IPS-18c (cell line): ENCODE measurements around the gene PTCH2.

Source experiments
- H3K4me3 ChIP-seq: 2 replicates; pipeline ENCODE4 v1.7.0; 2013; ENCODE audit warnings: low read depth, mild to moderate bottlenecking, low read length, moderate library complexity; ENCODE audit not compliant: insufficient read depth
- H3K9me3 ChIP-seq: one replicate; pipeline ENCODE4 v1.6.1; 2013; ENCODE audit warnings: mild to moderate bottlenecking, low read length, moderate library complexity; ENCODE audit not compliant: control insufficient read depth, insufficient read depth

PTCH2 gene, protein sequence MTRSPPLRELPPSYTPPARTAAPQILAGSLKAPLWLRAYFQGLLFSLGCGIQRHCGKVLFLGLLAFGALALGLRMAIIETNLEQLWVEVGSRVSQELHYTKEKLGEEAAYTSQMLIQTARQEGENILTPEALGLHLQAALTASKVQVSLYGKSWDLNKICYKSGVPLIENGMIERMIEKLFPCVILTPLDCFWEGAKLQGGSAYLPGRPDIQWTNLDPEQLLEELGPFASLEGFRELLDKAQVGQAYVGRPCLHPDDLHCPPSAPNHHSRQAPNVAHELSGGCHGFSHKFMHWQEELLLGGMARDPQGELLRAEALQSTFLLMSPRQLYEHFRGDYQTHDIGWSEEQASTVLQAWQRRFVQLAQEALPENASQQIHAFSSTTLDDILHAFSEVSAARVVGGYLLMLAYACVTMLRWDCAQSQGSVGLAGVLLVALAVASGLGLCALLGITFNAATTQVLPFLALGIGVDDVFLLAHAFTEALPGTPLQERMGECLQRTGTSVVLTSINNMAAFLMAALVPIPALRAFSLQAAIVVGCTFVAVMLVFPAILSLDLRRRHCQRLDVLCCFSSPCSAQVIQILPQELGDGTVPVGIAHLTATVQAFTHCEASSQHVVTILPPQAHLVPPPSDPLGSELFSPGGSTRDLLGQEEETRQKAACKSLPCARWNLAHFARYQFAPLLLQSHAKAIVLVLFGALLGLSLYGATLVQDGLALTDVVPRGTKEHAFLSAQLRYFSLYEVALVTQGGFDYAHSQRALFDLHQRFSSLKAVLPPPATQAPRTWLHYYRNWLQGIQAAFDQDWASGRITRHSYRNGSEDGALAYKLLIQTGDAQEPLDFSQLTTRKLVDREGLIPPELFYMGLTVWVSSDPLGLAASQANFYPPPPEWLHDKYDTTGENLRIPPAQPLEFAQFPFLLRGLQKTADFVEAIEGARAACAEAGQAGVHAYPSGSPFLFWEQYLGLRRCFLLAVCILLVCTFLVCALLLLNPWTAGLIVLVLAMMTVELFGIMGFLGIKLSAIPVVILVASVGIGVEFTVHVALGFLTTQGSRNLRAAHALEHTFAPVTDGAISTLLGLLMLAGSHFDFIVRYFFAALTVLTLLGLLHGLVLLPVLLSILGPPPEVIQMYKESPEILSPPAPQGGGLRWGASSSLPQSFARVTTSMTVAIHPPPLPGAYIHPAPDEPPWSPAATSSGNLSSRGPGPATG

DNA sequence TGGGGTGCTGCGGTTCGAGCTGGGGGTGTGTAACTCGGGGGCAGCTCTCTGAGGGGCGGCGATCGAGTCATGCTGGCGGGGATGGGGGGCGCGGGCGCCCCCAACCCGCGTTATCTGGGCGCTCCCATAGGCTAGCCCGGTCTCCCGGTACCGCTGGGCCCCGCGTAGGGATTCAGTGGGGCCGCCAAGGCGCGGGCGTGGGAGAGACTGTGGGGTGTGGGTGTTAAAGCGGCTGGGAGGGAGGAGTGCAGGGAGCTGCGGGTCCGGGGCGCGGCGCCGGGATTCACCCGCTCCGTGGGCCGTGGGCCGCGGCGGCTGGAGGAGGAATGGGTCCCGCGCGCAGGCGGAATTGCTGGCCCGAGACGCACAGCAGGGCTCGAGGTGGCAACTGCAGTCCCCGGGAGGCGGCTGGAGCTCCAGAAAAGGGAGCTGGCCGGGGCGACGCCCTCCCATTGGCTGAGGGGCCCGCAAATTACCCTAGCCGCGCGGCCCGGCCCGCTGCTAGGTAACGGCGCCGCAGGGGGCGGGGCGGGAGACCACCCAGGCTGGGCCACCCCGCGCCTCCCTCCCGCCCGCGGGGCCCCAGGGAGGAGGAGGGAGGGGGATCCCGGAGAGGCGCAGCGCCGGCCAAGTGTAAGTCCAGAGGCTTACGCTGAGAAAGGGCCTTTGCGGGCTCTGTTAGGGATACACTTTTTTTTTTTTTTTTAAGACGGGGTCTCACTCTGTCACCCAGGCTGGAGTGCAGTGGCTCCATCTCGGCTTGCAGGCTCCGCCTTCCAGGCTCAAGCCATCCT lies at the start of gene PTCH2:
Gene PTCH2 (minus strand): TSS at position 392 of the 794 bp plus-strand sequence. CDS start 321 bp downstream, at position 71.
- H3K9me3 ChIP-seq, result no peaks in the 10 kb centered on the region
- H3K4me3 ChIP-seq, result peak within 1 kb of the TSS; percentile 65

DNA sequence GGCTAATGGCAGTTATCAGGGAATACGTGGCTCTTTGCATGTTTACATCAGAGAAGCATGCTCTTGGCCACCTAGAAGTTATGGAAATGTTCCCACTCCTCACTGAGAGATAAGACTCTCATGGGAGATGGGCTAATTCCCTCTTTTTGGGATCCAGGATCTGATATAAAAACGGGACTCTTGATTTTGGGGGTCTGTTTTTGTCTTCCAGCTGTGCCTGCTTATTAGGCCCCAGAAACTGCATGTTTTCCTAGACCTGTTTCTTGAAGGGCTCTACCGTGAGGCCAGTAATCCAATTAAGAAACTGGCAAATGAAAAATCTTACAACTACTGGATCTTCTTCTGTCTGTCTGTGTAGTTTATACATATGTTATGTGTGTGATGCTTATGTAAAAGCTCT lies 47.0 kb upstream of the PTCH2 start:
- H3K4me3 ChIP-seq, result no peak overlapping the region
- peaks cover 8% of the 10 kb centered on the region for H3K9me3 ChIP-seq

DNA sequence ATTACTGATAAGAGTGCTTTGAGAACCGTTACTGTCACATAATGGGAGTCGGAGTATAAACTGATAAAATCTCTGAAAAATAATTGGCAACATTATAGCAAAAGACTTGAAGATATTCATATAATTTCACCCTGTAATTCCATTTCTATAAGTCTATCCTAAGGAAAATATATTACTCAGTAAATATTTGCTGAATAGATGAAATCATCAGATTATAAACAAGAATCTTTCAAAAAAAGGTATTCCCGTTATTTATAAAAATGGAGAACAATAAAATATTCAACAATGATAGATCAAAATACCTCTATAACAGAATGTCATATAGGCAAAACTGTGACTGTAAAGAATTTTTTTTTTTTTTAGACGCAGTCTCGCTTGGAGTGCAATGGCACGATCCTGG lies 42.4 kb upstream of the PTCH2 start:
- Histone ChIP-seq H3K9me3 (peaks cover 11% of the 10 kb centered on the region), H3K4me3 (no peak overlapping the region)

DNA sequence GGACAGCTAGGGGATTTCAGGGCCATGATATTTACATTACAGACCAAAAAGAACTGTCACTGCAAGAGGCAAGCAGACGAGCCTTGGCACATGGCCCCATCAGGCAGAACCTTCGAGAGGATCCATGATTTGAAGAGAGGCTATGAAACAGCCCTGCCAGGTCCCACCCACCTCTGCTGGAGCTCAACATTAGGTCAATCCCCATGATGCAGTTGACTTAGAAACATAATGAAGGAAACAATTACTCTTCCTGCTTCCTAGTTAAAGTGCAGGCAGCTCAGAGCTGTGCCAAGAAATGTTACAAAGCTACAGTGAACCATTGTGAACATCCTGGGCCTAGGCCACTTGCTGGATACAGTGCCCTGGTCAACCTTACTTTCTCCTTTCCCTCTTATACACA lies 41.7 kb upstream of the PTCH2 start:
- no peak overlapping the region for H3K4me3 ChIP-seq
- peaks cover 9% of the 10 kb centered on the region for H3K9me3 ChIP-seq

DNA sequence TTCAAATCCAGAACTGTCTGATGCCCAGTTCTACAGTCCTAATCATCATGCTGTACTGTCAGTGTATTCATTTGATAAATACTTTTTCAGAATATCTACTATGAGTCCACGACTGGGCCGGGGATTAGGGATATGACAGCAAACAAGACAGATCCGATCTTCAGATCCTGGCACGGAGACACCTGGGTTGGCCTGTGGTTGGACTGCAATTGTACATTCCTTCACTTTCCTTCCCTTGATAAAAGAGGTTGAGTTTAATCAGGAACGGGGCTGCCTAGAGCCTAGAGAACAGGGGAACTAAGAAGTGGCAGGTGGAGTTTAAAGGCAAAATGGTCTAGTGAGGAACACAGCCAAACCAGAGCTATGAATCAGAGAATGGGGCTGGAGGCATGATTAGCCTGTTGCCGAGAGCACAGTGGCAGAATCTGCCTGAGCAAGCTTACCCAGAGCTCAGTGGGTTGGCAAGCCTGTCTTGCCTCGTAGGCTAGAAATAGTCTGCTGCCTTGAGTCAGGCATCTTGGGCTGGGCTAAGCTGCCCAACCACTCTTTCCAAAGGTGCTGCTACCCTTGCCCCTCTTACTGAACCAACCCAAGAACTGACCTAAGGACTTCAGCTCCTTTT lies 38.1 kb upstream of the PTCH2 start:
- H3K9me3 ChIP-seq, result peaks cover 6% of the 10 kb centered on the region
- H3K4me3 ChIP-seq, result no peak overlapping the region

DNA sequence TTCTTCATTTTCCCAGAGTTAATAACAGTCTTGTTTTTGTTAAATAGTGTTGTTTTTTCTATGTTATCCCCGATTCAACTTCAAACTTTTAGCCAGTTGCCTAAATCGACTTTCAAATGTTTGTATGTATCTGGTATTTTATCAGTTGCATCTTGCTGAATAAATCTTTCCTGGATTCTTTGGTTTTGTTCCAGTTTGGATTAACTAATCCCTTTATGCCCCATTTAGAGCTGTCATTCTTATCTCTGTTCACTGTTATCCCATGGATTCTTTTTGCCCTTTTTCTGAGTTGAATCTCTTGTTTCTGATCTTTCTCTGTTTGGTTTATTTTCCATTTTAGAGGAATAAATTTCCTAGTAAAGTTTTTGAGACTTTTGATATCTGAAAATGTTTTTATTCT lies 31.1 kb upstream of the PTCH2 start:
- Histone ChIP-seq H3K9me3 (peaks cover 3% of the 10 kb centered on the region), H3K4me3 (no peak overlapping the region)

DNA sequence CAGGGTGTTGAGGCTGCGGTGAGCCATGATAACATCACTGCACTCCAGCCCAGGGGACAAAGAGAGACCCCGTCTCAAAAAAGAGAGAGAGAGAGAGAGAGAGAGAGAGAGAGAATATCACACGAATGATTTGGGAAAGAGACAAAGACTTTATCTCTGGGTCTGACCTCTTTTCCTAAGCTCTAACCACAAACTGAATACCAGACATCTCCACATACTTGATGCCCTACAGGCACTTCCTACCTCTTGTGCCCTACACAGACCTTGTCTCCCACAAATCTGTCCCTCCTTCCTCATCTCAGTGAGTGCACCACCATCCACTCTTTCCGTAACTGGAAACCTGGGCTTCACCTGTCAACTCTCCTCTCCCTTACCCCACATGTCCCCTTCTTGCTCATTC lies 27.0 kb upstream of the PTCH2 start:
- no peak overlapping the region for H3K4me3 ChIP-seq
- no peaks in the 10 kb centered on the region for H3K9me3 ChIP-seq

DNA sequence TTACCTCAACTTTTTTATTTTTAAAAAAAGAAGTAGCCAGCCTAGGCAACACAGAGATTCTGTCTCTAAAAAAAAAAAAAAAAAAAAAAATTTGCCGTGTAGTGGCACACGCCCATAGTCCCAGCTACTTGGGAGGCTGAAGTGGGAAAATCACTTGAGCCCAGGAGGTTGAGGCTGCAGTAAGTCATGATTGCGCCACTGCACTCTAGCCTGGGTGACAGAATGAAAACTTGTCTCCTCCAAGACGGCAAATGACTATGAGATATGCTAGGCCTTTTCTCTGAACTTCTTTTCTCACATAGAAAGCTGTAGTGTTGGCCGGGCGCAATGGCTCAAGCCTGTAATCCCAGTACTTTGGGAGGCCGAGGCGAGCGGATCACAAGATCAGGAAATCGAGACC lies 24.7 kb upstream of the PTCH2 start:
- Histone ChIP-seq H3K4me3 (no peak overlapping the region), H3K9me3 (no peaks in the 10 kb centered on the region)

DNA sequence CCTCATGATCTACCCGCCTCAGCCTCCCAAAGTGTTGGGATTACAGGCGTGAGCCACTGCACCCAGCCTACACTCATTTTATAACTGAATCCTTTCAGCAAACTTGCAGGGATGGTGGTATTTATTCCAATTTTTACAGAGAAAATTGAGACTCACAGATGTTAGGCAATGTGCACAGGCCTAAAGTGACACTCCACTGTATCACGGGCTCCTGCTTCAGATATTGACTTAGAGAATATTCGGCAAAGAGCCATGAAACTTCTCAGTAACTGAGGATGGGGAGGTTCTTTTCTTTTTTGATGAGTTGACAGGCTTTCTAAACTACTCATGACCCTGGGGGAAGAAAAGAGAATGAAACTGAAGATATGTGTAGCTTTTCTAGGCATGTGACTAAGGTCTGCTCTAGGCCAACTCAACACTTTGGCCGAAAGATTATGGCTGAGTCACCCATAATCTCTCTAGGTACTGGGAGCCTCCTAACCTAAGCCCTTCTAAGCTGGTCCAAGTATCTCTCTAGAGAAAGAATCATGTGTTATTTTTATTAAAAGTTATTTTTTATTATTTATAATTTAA lies 19.9 kb upstream of the PTCH2 start:
- Histone ChIP-seq H3K4me3 (no peak overlapping the region), H3K9me3 (no peaks in the 10 kb centered on the region)

DNA sequence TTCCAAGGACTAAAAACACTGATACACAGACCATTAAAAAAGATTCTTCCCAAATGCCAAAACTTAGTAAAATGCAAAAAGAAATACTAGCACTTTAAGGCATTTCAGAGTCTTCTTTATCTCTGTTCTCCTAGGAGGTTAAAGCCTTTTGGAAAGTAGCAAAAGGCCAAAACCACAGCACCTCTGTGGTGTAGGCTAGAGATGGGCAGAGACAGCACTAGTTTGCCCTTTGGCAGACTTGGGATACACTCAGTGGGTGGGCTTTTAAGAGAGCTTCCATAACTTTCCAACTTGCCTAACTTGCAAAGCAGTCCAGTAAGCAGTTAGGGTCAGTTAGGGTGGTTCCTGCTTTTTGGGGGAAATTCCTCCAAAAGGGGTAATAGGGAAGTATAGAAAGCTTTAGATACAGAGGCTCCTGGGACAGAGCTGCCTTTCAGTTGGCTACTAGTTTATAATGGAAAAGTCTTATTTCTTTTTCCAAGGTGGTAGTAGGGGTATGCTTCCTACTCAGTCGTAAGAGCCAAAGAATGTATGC lies 17.9 kb upstream of the PTCH2 start:
- Histone ChIP-seq H3K9me3 (no peaks in the 10 kb centered on the region), H3K4me3 (no peak overlapping the region)

DNA sequence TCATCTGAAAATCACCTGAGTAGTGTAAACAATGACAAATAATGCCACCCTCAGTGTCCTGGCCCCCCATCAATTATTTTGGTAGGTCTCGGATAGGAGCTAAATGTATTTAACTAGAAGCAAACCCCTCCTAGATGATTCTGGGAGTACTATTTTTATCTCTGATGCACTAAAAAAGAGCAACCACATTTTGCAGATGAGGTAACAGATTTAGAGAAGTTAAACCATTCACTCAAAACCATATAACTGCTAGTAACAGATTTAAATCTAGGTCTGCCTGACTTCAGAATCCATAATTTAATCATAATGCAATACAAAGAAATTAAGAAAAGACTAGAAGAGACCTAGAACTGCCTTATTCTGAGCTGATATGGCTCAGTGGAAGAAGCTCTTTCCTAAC lies 17.3 kb upstream of the PTCH2 start:
- Histone ChIP-seq H3K4me3 (no peak overlapping the region), H3K9me3 (no peaks in the 10 kb centered on the region)

DNA sequence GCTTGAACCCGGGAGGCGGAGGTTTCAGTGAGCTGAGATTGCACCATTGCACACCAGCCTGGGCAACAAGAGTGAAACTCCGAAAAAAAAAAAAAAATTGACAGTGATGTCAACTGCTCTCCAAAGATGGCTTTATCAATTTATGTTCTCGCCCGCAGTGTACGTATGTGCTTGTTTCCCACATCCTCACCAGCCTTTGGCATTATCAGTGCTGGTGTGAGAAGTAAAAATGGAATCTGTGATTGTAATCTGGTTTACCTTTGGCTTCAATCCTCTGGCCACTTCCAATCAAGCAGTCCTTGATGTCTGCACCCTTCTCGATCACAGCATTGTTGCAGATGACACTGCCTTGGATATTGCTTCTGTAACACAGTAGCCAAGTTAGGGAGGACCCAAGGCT lies 14.4 kb upstream of the PTCH2 start:
- peaks cover 2% of the 10 kb centered on the region for H3K9me3 ChIP-seq
- H3K4me3 ChIP-seq, result no peak overlapping the region

DNA sequence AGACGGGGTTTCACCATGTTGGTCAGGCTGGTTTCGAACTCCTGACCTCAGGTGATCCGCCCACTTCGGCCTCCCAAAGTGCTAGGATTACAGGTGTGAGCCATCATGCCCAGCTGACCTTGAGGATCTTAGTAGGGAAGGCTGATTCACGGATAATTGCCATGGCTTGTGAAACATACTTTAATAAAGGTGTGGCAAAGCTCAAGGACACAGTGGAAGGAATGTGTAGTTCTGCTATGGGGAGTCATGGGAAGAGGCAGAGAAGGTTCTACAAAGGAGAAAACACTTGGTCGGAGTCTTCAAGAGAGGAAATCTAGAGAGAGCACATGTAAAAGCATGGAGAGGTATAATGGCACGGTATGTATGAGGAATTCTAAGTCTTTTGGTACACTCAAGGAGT lies 12.7 kb upstream of the PTCH2 start:
- Histone ChIP-seq H3K4me3 (no peak overlapping the region), H3K9me3 (peaks cover 2% of the 10 kb centered on the region)

DNA sequence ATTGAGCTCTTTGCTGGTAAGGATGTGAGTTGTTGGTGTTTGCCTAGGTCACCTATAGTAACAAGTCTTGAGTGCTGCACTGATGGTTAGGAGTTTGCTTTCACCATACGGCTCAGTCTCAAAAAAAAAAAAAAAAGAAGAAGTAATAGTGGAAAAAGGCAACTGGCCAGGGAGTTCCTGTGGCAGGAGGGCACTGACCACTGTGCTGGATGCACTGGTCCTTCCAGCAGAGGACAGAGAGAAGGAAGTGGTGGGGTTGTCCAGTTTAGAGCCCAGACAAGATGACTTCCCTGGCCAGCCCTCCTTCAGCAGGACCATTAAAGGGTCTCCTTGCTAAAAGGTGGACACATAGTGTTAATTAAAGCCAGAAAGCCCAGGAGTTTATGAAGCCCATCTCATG lies 11.9 kb upstream of the PTCH2 start:
- Histone ChIP-seq H3K4me3 (no peak overlapping the region), H3K9me3 (peaks cover 2% of the 10 kb centered on the region)

DNA sequence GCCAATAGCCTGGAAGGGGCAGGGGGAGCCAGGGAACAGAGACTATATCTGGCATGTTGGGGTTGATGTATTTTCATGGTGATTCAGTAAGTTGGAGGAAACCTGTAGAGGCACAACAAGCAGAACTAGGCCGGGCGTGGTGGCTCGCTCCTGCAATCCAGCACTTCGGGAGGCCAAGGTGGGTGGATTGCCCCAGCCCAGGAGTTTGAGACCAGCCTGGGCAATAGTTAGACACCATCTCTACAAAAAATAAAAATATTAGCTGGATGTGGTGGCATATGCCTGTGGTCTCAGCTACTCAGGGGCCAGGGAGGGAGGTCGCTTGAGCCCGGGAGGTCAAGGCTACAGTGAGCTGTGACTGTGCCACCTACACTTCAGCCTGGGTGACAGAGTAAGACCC lies 10.1 kb upstream of the PTCH2 start:
- Histone ChIP-seq H3K9me3 (peaks cover 2% of the 10 kb centered on the region), H3K4me3 (no peak overlapping the region)

DNA sequence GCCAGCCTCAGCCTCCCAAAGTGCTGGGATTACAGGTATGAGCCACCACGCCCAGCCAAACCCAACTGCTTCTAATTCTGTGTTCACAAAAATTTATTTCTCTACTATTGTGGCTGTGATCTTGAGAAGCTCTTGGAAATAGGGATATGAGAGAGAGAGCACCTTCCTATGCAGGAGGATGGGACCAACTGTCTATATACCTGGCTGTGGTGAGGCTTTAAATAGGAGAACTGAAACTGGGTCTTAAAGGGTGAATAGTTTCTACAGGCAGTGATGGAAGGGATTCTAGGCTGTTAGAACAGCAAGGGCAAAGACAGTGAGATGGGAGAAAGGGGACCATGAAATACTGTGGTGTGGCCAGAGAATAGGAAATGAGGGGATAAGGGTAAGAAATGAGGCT lies 8.3 kb upstream of the PTCH2 start:
- no peak overlapping the region for H3K4me3 ChIP-seq
- peaks cover 2% of the 10 kb centered on the region for H3K9me3 ChIP-seq
